GM23248 (cell line): Measurements from ENCODE around the gene MPP1. TPM values are rescaled to one million over a fixed set of nuclear protein-coding genes. Genes with fewer than 3 reads are reported as not detected.

Experiments used
- DNase-seq: peaks from one replicate; pipeline ENCODE4 v3.0.0-alpha.2; 2015
- H2AFZ ChIP-seq: fragments of 200-600 bp; sonication (generic); 2 replicates; pipeline ENCODE4 v1.6.1; 2016; ENCODE audit warnings: antibody characterized with exemption
- H3F3A ChIP-seq: fragments of 200-600 bp; sonication (generic); 2 replicates; pipeline ENCODE4 v1.6.1; 2016; ENCODE audit warnings: mild to moderate bottlenecking, antibody characterized with exemption, mixed run types; ENCODE audit not compliant: insufficient read depth
- H3K27ac ChIP-seq: fragments of 200-600 bp; sonication (generic); 2 replicates; pipeline ENCODE4 v1.5.1; 2016; ENCODE audit warnings: mild to moderate bottlenecking
- H3K27me3 ChIP-seq: fragments of 200-600 bp; sonication (generic); replicated peaks from 2 replicates; pipeline ENCODE4 v1.6.1; 2016; ENCODE audit warnings: mild to moderate bottlenecking; ENCODE audit not compliant: insufficient read depth
- H3K36me3 ChIP-seq: fragments of 200-600 bp; sonication (generic); 2 replicates; pipeline ENCODE4 v1.6.1; 2016; ENCODE audit warnings: low read depth, mild to moderate bottlenecking
- H3K4me1 ChIP-seq: fragments of 200-600 bp; sonication (generic); 2 replicates; pipeline ENCODE4 v1.6.1; 2016; ENCODE audit warnings: mild to moderate bottlenecking; ENCODE audit not compliant: insufficient read depth
- H3K4me2 ChIP-seq: fragments of 200-600 bp; sonication (generic); one replicate; pipeline ENCODE4 v1.6.1; 2016; ENCODE audit warnings: mild to moderate bottlenecking; ENCODE audit not compliant: unreplicated experiment
- H3K4me3 ChIP-seq: fragments of 200-600 bp; sonication (generic); 2 replicates; pipeline ENCODE4 v1.5.1; 2016; ENCODE audit warnings: mild to moderate bottlenecking
- H3K79me2 ChIP-seq: fragments of 200-600 bp; sonication (generic); 2 replicates; pipeline ENCODE4 v1.6.1; 2016; ENCODE audit warnings: mild to moderate bottlenecking; ENCODE audit not compliant: insufficient read depth
- H3K9ac ChIP-seq: fragments of 200-600 bp; sonication (generic); 2 replicates; pipeline ENCODE4 v1.6.1; 2016; ENCODE audit warnings: mild to moderate bottlenecking
- H3K9me2 ChIP-seq: fragments of 200-600 bp; sonication (generic); 2 replicates; pipeline ENCODE4 v1.6.1; 2016; ENCODE audit warnings: mixed run types, mild to moderate bottlenecking, moderate library complexity; ENCODE audit not compliant: insufficient read depth
- H3K9me3 ChIP-seq: fragments of 200-600 bp; sonication (generic); one replicate; pipeline ENCODE4 v1.6.1; 2017; ENCODE audit warnings: low read depth
- H4K20me1 ChIP-seq: fragments of 200-600 bp; sonication (generic); 2 replicates; pipeline ENCODE4 v1.6.0; 2016; ENCODE audit not compliant: insufficient read depth
- EZH2 ChIP-seq: fragments of 200-600 bp; sonication (generic); IDR thresholded peaks from 2 replicates; pipeline ENCODE4 v1.6.1; 2018; ENCODE audit warnings: antibody characterized with exemption, mild to moderate bottlenecking; ENCODE audit not compliant: insufficient read depth, poor library complexity, severe bottlenecking
- EZH2phosphoT487 ChIP-seq: fragments of 200-600 bp; sonication (generic); IDR thresholded peaks from 2 replicates; pipeline ENCODE4 v1.6.1; 2018; ENCODE audit warnings: antibody characterized with exemption, moderate library complexity, mild to moderate bottlenecking, low read depth; ENCODE audit not compliant: insufficient read depth
- WGBS, 2 experiments: methylation state at CpG; one replicate each; pipeline ENCODE4 v1.1.6; 2015 to 2017; ENCODE audit warnings: low lambda C conversion rate in 2 of 2, low coverage in 1 of 2; ENCODE audit errors: missing lambda C conversion rate in 2 of 2; 5-methylcytosine and 5-hydroxymethylcytosine counted together
- in situ Hi-C: fragments of 300-500 bp; cut with MboI; formaldehyde crosslinking; loops from 2 replicates; pipeline ENCODE4 v1.15.0; 2020
- polyA plus RNA-seq: library from polyadenylated mRNA; unstranded; fragments of >200 nt; fragmentation: Nextera tagmentation; extraction: Ambion mirVana; gene quantifications from 2 replicates; pipeline ENCODE4 v1.2.1, GENCODE V29; 2016
- total RNA-seq: library from RNA; depleted of rRNA; stranded (reverse); fragments of >200 nt; shearing (Covaris generic); gene quantifications from 2 replicates; pipeline ENCODE4 v1.2.3, GENCODE V29; 2014

The MPP1 gene
- total and polyA plus RNA-seq, 2 experiments from 2014 or later = 16.6 to 22.7 TPM

DNA sequence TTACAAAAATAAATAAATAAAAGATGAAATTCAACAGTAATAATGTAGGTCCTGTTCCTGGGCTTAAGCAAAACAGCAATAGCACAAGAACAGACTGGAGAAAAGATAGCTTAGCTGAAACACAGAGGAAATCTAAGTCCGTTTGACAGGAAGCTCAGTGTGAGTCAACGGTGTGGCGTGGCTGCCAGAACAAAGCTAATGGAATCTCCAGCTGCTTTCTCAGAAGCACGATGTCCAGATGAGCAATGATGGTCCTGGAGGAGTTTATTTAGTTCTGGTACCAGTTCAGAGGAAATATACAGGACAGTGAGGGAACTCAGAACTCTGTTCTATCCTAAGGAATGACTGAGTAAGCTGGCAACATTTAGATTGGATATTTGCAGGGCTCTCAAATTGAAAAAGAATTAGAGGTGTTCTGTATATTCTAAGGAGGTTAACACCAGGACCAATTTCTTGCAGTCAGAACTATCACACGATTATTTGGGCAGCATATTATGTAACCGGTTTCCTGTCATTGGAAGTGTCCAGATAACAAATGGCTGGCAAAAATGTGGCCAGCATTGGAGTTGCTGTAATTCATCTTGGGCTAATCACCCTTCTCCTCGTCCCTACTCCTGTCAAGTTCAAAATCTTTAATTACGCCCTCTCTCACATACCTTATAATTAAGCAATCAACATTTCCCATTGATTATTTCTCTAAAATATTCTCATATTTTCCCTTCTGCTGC lies 67.1 kb downstream of the MPP1 start:
- H3K9ac ChIP-seq = no peak overlapping the region
- no peak for TF ChIP-seq EZH2
- TF ChIP-seq EZH2phosphoT487 = no peak
- H3K4me3 ChIP-seq = peak overlapping the region; percentile 22; the same call in 1 of the 2 replicates
- no peaks in the 10 kb centered on the region for H3K9me2 ChIP-seq
- no peaks in the 10 kb centered on the region for H3K36me3 ChIP-seq
- no peaks in the 10 kb centered on the region for H3K27me3 ChIP-seq
- H4K20me1 ChIP-seq = no peaks in the 10 kb centered on the region
- H3K79me2 ChIP-seq = no peaks in the 10 kb centered on the region
- peak; percentile 83 for DNase-seq
- H3K27ac ChIP-seq = peak overlapping the region; percentile 63
- peaks cover 42% of the 10 kb centered on the region for H3F3A ChIP-seq
- 0 out of 2 replicates have a peak overlapping the region, but pooled peaks have one; percentile 29 for H2AFZ ChIP-seq
- H3K4me1 ChIP-seq = peaks cover 45% of the 10 kb centered on the region
- H3K9me3 ChIP-seq = no peaks in the 10 kb centered on the region
- WGBS, 2 experiments = 19 to 24% methylated on average over 8 of the region's 8 CpGs
- in situ Hi-C loops = no loop called here
- H3K4me2 ChIP-seq = peak overlapping the region; percentile 48

- H3K9ac ChIP-seq = no peak overlapping the region
- H3K79me2 ChIP-seq = no peaks in the 10 kb centered on the region
- no peaks in the 10 kb centered on the region for H3K9me2 ChIP-seq
- in situ Hi-C loops = no loop called here
- no peaks in the 10 kb centered on the region for H3K9me3 ChIP-seq
- TF ChIP-seq EZH2phosphoT487 (no peak), EZH2 (no peak)
- H4K20me1 ChIP-seq = no peaks in the 10 kb centered on the region
- WGBS, 2 experiments = 93 to 97% methylated on average over 3 to 5 of the region's 5 CpGs
- no peak overlapping the region for H2AFZ ChIP-seq
- H3K4me1 ChIP-seq = peaks cover 55% of the 10 kb centered on the region
- DNase-seq = no peak
- H3K27ac ChIP-seq = no peak overlapping the region; the same call in 1 of the 2 replicates
- no peaks in the 10 kb centered on the region for H3K27me3 ChIP-seq
- H3K4me3 ChIP-seq = no peak overlapping the region
- no peaks in the 10 kb centered on the region for H3K36me3 ChIP-seq
- H3K4me2 ChIP-seq = no peak overlapping the region
- H3F3A ChIP-seq = peaks cover 51% of the 10 kb centered on the region
These were observed 68.1 kb downstream of the MPP1 start for GRCh38 chrX:154737136-154737535.

GRCh38 chrX:154735695-154736393 lies 69.4 kb downstream of the MPP1 start:
- 60 to 68% methylated on average over 5 to 7 of the region's 7 CpGs for WGBS, 2 experiments
- Histone ChIP-seq H3K4me3 (no peak overlapping the region), H3K9me2 (no peaks in the 10 kb centered on the region), H3K4me2 (peak overlapping the region; percentile 28), H3K9ac (no peak overlapping the region), H3K4me1 (peaks cover 58% of the 10 kb centered on the region), H3K36me3 (no peaks in the 10 kb centered on the region), H4K20me1 (no peaks in the 10 kb centered on the region), H3K27me3 (no peaks in the 10 kb centered on the region), H3K79me2 (no peaks in the 10 kb centered on the region), H2AFZ (no peak overlapping the region), H3K9me3 (no peaks in the 10 kb centered on the region), H3F3A (peaks cover 51% of the 10 kb centered on the region), H3K27ac (peak overlapping the region; percentile 33)
- DNase-seq = peak; percentile 77
- no peak for TF ChIP-seq EZH2
- no peak for TF ChIP-seq EZH2phosphoT487
- in situ Hi-C loops = no loop called here

- Histone ChIP-seq H4K20me1 (no peaks in the 10 kb centered on the region), H3K27me3 (no peaks in the 10 kb centered on the region), H3K27ac (peak overlapping the region; percentile 44), H2AFZ (no peak overlapping the region), H3F3A (peaks cover 64% of the 10 kb centered on the region), H3K4me3 (0 out of 2 replicates have a peak overlapping the region, but pooled peaks have one; percentile 9), H3K79me2 (no peaks in the 10 kb centered on the region), H3K36me3 (no peaks in the 10 kb centered on the region), H3K9me2 (no peaks in the 10 kb centered on the region), H3K9me3 (no peaks in the 10 kb centered on the region), H3K9ac (no peak overlapping the region), H3K4me2 (peak overlapping the region; percentile 17), H3K4me1 (peaks cover 74% of the 10 kb centered on the region)
- in situ Hi-C loops = no loop called here
- WGBS, 2 experiments = 77% methylated on average over 7 to 8 of the region's 8 CpGs
- peak; percentile 60 for DNase-seq
- no peak for TF ChIP-seq EZH2
- no peak for TF ChIP-seq EZH2phosphoT487
These were observed 71.1 kb downstream of the MPP1 start for GRCh38 chrX:154734061-154734781.
